ENCODE measurements around the gene KIAA1217.

The KIAA1217 gene

GRCh38 chr10:24462889-24463552 lies 254.1 kb downstream of the KIAA1217 start:
- no peak overlapping the region for H3K9ac ChIP-seq (ENCODE audit: low read length)
- no peaks in the 10 kb centered on the region for H3K36me3 ChIP-seq (ENCODE audit: control insufficient read depth, insufficient read depth, low read length)
- no peaks in the 10 kb centered on the region for H3K9me3 ChIP-seq (ENCODE audit: control insufficient read depth, low read length)
- no peak overlapping the region for H3K4me3 ChIP-seq (ENCODE audit: low read length)
- no peaks in the 10 kb centered on the region for H3K27me3 ChIP-seq (ENCODE audit: control insufficient read depth, insufficient read depth, low read length)
- peaks cover 35% of the 10 kb centered on the region for H3K4me1 ChIP-seq (ENCODE audit: control insufficient read depth, insufficient read depth, low read length)

GRCh38 chr10:24463611-24464426 lies 254.9 kb downstream of the KIAA1217 start:
- Histone ChIP-seq H3K27me3 (ENCODE audit: control insufficient read depth, insufficient read depth, low read length) (no peaks in the 10 kb centered on the region), H3K9me3 (ENCODE audit: control insufficient read depth, low read length) (no peaks in the 10 kb centered on the region), H3K4me1 (ENCODE audit: control insufficient read depth, insufficient read depth, low read length) (peaks cover 32% of the 10 kb centered on the region), H3K4me3 (ENCODE audit: low read length) (peak overlapping the region; percentile 34), H3K9ac (ENCODE audit: low read length) (peak overlapping the region; percentile 72), H3K36me3 (ENCODE audit: control insufficient read depth, insufficient read depth, low read length) (no peaks in the 10 kb centered on the region)

DNA sequence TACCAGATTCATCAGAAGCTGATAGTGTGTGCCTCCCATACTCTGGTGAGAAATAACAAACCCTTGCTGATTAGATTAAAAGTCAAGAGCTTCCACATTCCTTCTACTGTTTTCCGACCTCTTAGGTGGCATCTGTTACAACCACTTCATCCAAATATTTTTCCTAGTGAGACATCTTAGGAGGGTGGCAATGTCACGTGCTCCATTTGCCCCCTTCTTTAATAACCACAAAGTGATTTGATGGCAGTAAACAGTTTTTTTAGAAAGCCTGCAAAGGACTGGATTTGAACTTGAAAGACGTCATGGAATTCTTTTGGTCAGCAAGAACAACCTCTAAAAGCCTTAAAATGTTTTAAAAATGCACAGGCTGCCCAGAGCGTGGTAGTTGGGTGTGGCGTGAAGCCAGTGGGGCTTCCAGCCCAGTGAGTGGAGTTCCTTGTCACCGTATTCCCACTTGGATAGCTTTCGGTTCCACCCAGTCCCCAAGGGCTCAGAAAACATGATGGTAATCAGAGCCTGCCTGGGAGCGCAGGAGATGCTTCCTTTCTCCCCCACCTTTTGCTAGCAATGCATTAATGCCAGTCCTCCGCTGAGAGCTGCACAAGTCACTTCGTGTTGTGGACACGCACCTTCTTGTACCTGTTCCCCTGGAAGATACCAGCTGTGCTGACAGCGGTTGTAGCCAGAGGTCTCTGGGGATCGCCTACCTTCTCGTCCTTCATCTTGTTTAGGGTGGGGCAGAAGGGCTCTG lies 256.4 kb downstream of the KIAA1217 start:
- Histone ChIP-seq H3K9me3 (ENCODE audit: control insufficient read depth, low read length) (no peaks in the 10 kb centered on the region), H3K9ac (ENCODE audit: low read length) (peak overlapping the region; percentile 72), H3K4me1 (ENCODE audit: control insufficient read depth, insufficient read depth, low read length) (peaks cover 42% of the 10 kb centered on the region), H3K4me3 (ENCODE audit: low read length) (peak overlapping the region; percentile 34), H3K27me3 (ENCODE audit: control insufficient read depth, insufficient read depth, low read length) (no peaks in the 10 kb centered on the region), H3K36me3 (ENCODE audit: control insufficient read depth, insufficient read depth, low read length) (no peaks in the 10 kb centered on the region)

DNA sequence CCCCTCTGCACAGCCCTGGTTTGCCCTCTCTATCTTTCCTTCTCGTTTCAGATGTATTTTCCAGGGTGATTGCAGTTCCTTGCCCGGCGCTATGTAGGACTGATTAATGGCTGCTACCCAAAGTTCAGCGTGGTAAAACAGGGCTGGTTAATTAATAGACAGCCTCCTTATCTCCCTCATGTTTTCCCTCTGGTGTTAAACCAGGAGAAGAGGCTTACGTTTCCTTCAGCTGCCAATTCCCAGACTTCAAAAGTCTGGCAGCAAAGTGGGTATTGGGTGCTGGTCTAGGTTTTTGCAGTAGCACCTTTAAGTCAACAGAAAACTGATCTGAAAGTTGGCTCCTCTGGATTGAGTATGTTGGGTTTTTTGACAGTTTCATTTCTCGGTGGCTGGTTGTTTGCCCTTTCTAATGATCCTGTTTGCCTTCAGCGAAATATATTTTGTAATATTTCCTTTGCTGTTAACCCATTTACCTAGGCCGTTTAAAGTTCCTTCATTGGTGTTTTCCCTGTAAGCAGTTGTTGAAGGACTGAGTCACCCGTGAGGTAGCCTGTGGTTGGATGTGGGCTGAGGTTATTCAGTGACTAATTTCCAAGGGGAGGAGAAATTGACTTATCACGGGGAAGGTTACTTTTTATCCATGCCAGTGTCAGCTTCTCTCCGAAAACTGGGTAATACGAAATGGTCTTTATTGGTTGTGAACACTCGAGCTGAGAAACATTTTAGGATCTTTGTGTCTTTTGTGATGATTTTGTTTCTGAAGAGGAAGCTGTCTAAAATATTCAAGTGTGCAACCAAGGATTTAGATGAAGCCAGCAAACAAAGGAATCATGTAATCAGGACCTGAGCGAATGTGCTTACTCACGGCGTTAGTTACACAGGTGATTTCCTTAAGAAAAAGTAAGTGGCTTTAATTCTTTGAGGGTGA lies 257.2 kb downstream of the KIAA1217 start:
- Histone ChIP-seq H3K4me3 (ENCODE audit: low read length) (peak overlapping the region; percentile 34), H3K9ac (ENCODE audit: low read length) (peak overlapping the region; percentile 72), H3K4me1 (ENCODE audit: control insufficient read depth, insufficient read depth, low read length) (peaks cover 50% of the 10 kb centered on the region), H3K27me3 (ENCODE audit: control insufficient read depth, insufficient read depth, low read length) (no peaks in the 10 kb centered on the region), H3K36me3 (ENCODE audit: control insufficient read depth, insufficient read depth, low read length) (no peaks in the 10 kb centered on the region), H3K9me3 (ENCODE audit: control insufficient read depth, low read length) (no peaks in the 10 kb centered on the region)

DNA sequence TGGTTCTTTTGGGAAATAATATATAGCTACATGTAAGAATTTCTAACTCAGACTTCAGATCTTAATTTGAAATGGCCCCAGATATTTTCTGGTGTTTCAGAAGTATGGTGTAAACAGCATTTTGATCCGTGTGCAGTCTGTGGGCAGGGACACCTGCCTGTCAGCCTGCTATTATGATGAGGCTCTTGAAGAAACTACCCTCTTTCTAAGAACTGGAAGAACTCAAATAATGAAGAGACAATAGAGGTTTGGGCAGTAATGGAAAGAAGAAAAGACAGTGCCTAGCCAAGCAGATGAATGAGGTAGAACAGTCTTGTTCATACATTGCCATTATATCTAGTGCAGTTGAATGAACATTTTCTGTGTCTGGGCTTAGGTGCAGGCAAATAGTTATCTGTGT lies 258.2 kb downstream of the KIAA1217 start:
- Histone ChIP-seq H3K36me3 (ENCODE audit: control insufficient read depth, insufficient read depth, low read length) (no peaks in the 10 kb centered on the region), H3K27me3 (ENCODE audit: control insufficient read depth, insufficient read depth, low read length) (no peaks in the 10 kb centered on the region), H3K9ac (ENCODE audit: low read length) (peak overlapping the region; percentile 72), H3K4me1 (ENCODE audit: control insufficient read depth, insufficient read depth, low read length) (peaks cover 50% of the 10 kb centered on the region), H3K4me3 (ENCODE audit: low read length) (peak overlapping the region; percentile 4), H3K9me3 (ENCODE audit: control insufficient read depth, low read length) (no peaks in the 10 kb centered on the region)

DNA sequence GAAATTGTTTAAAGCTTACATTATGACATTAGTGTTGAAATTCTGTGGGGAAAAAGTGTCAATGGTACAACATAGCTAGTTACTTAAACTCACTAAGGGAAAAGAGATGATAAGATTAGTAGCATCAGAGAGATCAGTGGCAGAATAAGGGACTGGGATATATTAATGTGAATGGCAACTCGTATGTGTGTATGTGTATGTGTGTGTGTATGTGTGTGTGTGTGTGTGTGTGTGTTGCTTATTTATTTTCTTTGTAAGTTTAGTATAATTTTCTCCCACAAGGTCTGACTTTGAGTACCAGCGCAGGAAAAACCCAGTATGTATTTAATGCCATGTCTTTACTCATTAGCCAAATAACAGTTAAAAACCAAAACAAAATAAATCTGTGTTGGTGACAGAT lies 258.7 kb downstream of the KIAA1217 start:
- Histone ChIP-seq H3K4me1 (ENCODE audit: control insufficient read depth, insufficient read depth, low read length) (peaks cover 50% of the 10 kb centered on the region), H3K9ac (ENCODE audit: low read length) (peak overlapping the region; percentile 72), H3K9me3 (ENCODE audit: control insufficient read depth, low read length) (no peaks in the 10 kb centered on the region), H3K36me3 (ENCODE audit: control insufficient read depth, insufficient read depth, low read length) (no peaks in the 10 kb centered on the region), H3K4me3 (ENCODE audit: low read length) (peak overlapping the region; percentile 4), H3K27me3 (ENCODE audit: control insufficient read depth, insufficient read depth, low read length) (no peaks in the 10 kb centered on the region)

GRCh38 chr10:24468281-24468751 lies 259.4 kb downstream of the KIAA1217 start:
- H3K27me3 ChIP-seq (ENCODE audit: control insufficient read depth, insufficient read depth, low read length): no peaks in the 10 kb centered on the region
- H3K9me3 ChIP-seq (ENCODE audit: control insufficient read depth, low read length): no peaks in the 10 kb centered on the region
- peaks cover 42% of the 10 kb centered on the region for H3K4me1 ChIP-seq (ENCODE audit: control insufficient read depth, insufficient read depth, low read length)
- no peaks in the 10 kb centered on the region for H3K36me3 ChIP-seq (ENCODE audit: control insufficient read depth, insufficient read depth, low read length)
- H3K4me3 ChIP-seq (ENCODE audit: low read length): peak overlapping the region; percentile 6
- H3K9ac ChIP-seq (ENCODE audit: low read length): peak overlapping the region; percentile 72

GRCh38 chr10:24469993-24470392 lies 261.1 kb downstream of the KIAA1217 start:
- H3K9ac ChIP-seq (ENCODE audit: low read length): no peak overlapping the region
- peaks cover 27% of the 10 kb centered on the region for H3K4me1 ChIP-seq (ENCODE audit: control insufficient read depth, insufficient read depth, low read length)
- no peak overlapping the region for H3K4me3 ChIP-seq (ENCODE audit: low read length)
- no peaks in the 10 kb centered on the region for H3K9me3 ChIP-seq (ENCODE audit: control insufficient read depth, low read length)
- H3K36me3 ChIP-seq (ENCODE audit: control insufficient read depth, insufficient read depth, low read length): no peaks in the 10 kb centered on the region
- no peaks in the 10 kb centered on the region for H3K27me3 ChIP-seq (ENCODE audit: control insufficient read depth, insufficient read depth, low read length)

GRCh38 chr10:24475598-24475997 lies 266.7 kb downstream of the KIAA1217 start:
- H3K27me3 ChIP-seq (ENCODE audit: control insufficient read depth, insufficient read depth, low read length): no peaks in the 10 kb centered on the region
- no peaks in the 10 kb centered on the region for H3K9me3 ChIP-seq (ENCODE audit: control insufficient read depth, low read length)
- no peak overlapping the region for H3K9ac ChIP-seq (ENCODE audit: low read length)
- H3K4me1 ChIP-seq (ENCODE audit: control insufficient read depth, insufficient read depth, low read length): peaks cover 5% of the 10 kb centered on the region
- no peak overlapping the region for H3K4me3 ChIP-seq (ENCODE audit: low read length)
- H3K36me3 ChIP-seq (ENCODE audit: control insufficient read depth, insufficient read depth, low read length): no peaks in the 10 kb centered on the region

DNA sequence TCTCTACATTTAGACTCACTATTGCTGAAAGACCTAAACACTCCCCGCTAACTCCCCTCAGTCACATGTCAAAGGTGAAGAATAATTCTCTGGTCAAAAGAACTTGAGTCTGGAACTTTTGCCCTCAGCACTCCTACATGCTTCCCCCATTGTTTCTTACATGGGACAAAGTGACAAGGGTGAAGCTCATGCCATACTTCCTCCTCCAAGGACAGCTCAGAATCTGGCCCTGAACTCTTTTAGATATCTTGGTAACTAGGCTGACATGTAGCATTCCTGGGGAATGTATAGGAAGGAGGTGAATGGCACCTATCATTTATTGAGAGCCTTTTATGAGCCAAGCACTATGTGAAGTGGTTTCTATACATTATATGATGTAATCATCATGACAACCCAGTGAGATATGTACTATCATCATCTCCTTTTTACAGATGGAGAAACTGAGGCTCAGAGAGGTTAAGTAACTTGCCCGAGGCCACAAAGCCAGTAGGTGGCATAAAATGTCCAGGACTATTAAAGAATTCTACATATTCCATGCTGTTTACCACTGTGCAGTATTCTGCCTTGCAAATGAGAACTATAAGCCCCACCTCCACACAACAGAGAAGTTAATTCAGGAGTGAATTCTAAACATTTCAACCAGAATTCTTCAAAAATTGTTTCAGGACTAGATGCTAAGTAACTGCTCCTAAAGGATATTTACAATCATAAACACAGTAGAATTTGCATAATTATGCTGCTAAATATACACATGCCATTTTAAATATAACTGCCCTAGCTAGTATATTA lies 268.2 kb downstream of the KIAA1217 start:
- no peak overlapping the region for H3K4me3 ChIP-seq (ENCODE audit: low read length)

DNA sequence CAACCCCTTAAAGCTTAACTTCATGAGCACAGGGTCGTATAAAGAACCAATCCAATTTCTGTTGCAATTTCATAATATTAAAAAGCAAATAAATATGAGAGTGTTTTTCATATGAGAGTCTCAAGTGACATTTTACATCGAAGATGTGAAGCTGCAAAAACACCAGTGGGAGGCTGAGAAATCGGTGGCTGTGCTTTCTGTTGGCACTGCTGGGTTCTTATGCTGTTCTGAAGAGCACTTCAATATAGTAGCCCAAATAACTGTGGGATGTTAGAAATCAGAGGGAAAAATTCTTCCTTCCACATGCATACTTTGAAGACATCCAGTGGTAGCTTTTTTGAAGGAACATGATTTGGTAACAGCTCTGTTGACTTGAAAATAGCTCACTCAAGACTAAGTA lies 269.0 kb downstream of the KIAA1217 start:
- no peak overlapping the region for H3K4me3 ChIP-seq (ENCODE audit: low read length)
- H3K9me3 ChIP-seq (ENCODE audit: control insufficient read depth, low read length): no peaks in the 10 kb centered on the region
- no peak overlapping the region for H3K9ac ChIP-seq (ENCODE audit: low read length)
- peaks cover 6% of the 10 kb centered on the region for H3K4me1 ChIP-seq (ENCODE audit: control insufficient read depth, insufficient read depth, low read length)
- H3K36me3 ChIP-seq (ENCODE audit: control insufficient read depth, insufficient read depth, low read length): no peaks in the 10 kb centered on the region
- H3K27me3 ChIP-seq (ENCODE audit: control insufficient read depth, insufficient read depth, low read length): no peaks in the 10 kb centered on the region

More for the DNA sequence above, 268.2 kb downstream of the KIAA1217 start:
- no peaks in the 10 kb centered on the region for H3K9me3 ChIP-seq (ENCODE audit: control insufficient read depth, low read length)
- no peaks in the 10 kb centered on the region for H3K36me3 ChIP-seq (ENCODE audit: control insufficient read depth, insufficient read depth, low read length)
- no peaks in the 10 kb centered on the region for H3K4me1 ChIP-seq (ENCODE audit: control insufficient read depth, insufficient read depth, low read length)
- no peaks in the 10 kb centered on the region for H3K27me3 ChIP-seq (ENCODE audit: control insufficient read depth, insufficient read depth, low read length)
- no peak overlapping the region for H3K9ac ChIP-seq (ENCODE audit: low read length)

All from mucosa of stomach (tissue), 1 donor.